Measurements from ENCODE around the gene ATF7.
"Not testable (repeated sequence)": the region's sequence is repeated elsewhere in the genome, so short reads cannot be mapped to it uniquely, and the experiment has no call there.

The ATF7 gene

DNA sequence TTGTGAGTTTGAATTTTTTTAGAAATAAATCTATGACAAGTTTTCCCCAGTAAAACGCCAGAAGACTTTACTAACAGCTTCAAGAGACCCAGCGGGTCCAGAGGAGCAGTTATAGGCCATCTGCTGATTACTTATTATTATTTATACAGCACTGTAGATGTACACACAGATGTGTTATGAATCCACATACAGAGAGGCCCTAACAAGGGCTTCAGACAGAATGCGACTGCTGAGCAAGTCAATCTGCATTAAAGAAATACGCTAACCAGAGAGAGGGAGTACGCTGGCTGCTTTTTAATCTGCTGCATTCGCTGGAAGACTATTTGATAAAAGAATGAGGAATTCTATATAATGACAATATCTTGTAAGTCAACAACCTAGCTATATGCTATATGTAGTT is 32.5 kb downstream of the ATF7 start:
- no peak for DNase-seq

DNA sequence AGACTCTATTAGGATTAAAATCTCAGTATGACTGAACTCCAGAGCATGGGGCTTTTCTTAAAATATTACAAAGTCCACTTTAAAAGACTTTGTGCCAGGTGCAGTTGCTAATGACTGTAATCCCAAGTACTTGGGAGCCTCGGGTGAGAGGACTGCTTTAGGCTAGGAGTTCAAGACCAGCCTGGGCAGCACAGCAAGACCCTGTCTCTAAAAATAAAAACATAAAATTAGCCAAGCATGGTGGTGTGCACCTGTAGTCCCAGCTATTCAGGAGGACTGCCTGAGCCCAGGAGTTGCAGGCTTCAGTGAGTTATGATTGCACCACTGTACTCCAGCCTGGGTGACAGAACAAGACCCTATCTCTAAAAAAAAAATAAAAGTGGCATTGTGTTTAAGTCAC is 33.2 kb downstream of the ATF7 start:
- no peak for DNase-seq

DNA sequence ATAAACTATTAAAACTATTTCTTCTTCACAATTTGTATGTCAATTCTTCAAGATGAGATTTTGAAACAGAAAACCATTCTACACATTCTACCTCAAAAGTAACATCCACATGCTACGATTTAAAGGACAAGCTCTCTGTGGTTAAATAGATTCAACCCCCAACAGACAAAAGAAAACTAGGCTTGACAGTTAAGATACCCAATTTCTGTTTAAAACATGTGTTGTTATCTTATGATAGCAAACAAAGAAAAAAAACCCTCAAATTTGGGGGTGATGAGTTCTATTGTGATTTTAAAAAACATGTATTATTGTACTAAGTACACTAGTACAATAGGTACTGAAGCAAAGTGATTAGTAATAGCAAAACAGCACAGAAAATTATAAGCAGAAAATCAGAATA is 33.8 kb downstream of the ATF7 start:
- DNase-seq, result no peak

DNA sequence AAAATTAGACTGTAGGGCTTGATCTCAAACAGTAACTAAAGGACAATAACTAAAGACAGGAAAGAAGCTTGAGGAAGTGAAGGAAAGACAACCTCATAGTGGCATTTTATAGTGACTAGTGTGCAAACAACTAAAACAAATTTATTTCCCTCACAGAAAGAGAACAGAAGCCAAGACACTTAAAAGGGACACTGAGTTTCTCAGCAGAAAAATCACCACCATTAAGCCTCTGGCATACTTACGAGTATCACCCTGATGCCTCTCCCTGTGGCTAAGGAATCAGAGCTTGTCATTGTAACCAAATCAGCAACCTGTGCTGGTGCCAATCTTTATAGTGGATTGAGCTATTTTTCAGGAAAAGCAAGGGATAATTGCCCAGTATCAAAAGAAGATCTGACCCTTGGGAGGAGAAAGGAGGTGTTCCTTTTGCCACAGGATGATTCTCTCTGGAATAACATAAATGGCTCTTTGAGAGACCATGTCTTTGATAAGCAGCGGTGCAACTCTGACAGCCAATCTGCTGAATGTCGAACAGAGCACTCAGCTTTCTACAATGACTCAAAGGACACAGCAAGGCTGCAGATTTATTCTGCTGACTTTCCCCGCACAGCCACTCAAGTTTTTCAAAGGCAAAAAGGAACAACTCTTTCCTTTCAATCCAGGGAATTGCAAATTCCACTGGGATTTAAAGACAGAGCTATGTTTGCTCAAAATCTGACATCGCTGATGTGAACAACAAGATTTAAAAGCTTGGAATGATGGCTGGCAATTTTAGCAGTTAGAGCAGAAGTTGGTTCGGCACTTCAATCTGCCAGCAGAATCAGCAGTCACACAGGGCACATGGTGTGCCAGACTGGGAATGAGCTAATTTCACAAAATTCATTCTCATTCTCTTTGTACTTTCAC is 34.6 kb downstream of the ATF7 start:
- no peak for DNase-seq

DNA sequence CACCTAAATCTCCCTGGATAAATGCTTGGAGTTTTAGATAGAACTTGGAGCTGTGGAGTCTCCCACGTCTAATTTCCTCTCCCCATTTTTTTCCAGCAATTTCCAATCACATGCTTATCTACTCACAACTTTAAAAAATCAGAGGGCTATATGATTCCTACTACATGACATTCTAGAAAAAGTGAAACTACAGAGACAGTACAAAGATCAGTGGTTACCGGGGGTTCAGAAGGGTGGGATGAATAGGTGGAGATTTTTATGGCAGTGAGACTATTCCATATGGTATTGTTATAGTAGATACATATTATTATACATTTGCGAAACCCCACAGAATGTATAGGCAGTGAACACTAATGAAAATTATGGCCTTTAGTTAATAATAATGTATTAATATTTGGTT is 35.5 kb downstream of the ATF7 start:
- DNase-seq, result no peak

DNA sequence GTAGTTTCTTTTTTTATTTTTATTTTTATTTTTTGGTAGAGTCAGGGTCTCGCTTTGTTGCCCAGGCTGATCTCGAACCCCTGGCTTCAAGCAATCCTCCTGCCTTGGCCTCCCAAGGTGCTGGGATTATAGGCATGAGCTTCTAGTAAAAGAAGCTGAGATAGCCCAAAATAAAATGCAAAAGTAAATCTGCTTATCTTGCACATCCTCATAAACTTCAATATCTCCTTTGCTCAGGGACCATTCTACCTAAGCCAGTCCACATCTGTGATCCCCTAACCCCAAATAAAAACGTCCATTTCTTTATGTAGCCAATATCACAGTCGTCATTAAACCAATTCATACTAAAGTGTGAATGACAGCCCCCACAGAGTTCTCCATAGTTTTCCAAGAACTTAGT is 36.3 kb downstream of the ATF7 start:
- DNase-seq, result no peak

DNA sequence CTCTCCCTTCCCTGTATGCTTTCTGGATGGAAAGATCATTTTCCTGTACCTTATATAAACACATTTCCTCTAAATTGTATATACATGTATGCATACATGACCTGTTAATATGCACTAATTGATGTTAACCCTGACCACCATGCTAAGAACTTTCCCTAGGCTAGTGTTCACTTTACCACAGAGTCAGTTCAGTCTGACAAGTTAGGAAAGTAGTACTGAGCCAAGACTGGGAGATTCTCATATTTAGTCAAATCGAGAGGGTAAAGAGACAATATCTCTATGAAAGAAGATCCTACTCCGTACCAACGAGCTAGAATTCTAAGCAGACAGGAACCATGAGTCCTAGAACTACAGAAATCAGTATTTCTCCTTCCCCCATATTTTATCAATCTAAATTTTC is 36.8 kb downstream of the ATF7 start:
- no peak for DNase-seq

DNA sequence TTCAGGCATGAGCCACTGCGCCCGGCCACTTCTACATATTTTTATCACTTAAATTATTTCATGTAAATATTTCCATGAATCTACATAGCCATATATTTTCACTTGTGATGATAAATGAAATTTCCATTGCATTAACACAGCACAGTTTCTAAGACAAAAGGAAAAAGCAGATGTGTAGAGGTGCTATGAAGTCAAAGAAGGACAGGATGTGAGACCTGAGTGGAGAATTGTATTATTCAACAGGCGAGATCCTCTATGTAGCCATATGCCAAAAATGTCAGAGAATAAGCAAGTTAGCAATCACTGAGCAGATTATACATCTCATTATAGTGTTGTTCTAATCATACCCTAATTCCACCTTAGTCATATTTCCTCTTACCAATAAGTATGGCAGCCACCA is 38.1 kb downstream of the ATF7 start:
- DNase-seq, result no peak

DNA sequence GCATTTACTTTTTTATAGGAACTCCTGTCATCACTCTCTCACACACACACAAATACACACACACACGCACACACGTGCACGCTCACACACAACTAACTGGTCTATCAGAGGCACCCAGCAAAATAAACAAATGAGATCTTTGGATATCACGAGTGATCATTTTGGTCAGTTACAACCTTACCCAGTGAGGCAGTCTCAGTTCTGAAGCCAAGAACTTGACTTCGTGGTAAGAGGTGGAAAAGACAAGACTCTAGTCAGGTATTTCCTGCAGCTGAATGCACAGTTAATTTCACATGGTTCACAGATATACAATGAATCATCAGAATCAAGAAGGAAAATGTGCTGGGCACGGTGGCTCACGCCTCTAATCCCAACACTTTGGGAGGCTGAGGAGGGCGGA is 39.4 kb downstream of the ATF7 start:
- DNase-seq, result no peak

DNA sequence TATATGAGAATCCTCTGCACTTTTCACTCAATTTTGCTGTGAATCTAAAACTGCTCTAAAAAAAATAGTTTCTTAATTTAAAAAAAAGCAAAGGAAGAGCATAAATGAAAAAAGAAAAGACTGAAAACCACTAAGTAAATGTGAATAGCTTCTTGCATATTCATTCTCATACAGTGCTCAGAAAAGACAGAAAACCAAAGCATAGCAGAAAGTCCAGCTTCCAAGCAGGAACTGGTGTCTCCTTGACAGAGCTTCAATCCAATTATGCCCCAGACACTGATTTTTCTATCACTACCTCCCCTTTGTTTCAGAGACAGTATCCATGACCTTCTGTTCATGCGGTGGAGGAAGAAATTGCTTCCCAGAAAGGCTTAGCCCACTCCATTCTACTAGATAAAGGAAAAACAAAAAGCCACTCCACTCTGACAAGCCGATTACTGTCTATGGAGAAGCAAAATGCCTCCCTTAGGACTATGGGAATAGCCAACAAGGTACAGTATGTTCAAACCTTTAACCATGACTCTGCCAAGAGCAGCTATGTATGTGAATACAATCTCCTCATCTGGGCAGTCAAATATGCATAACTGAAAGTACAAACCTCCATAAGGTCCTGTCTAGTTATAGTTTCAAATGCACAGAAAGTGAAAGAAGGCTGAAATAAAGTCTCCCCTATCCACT is 40.6 kb downstream of the ATF7 start:
- DNase-seq, result no peak

DNA sequence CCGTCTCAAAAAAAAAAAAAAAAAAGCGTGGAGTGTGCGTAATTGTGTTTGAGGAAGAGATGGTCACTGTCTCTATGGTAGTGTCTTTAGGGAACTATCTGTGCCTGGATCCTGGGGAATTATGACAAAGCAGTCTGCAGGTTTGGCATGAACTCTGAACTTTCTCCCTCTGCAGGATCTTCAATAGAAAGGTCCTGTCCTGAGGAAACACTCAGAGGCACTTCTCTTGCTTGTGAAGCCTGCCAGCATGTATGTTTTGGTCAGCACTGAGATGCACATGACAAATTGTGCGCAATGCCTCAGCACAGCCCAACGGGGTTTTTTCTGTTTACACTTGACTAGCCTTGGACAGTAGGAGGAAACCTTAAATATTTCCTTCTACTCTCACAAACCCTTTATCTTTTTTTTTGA is 46.6 kb downstream of the ATF7 start:
- no peak for DNase-seq

DNA sequence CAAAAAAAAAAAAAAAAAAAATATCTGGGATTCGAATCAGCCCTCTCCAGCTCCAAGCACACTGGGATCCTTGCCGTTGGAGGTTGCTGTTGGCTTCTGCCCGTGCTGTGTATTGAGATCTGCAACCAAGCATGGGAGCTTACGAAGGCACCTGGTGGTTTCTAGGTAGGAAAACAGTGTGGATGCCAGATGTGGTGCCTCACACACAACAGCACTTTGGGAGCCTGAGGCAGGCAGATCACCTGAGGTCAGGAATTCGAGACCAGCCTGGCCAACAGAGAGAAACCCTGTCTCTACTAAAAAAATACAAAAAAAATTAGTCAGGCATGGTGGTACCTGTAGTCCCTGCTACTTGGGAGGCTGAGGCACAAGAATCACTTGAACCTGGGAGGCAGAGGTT is 47.4 kb downstream of the ATF7 start:
- no peak for DNase-seq

DNA sequence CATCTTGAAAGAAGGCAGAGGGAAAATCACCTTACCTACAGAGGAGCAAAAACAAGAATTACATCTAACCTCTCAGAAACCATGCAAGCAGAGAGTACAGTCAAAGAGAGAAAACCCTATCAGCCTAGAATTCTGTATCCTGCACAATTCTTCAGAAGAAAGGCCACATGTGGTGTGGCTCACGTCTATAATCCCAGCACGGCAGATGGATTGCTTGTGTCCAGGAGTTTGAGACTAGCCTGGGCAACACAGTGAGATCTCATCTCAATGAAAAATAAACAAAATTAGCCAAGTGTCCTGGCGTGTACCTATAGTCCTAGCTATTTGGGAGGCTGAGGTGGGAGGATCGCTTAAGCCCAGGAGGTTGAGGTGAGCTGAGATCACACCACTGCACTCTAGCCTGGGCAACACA is 48.2 kb downstream of the ATF7 start:
- no peak for DNase-seq

DNA sequence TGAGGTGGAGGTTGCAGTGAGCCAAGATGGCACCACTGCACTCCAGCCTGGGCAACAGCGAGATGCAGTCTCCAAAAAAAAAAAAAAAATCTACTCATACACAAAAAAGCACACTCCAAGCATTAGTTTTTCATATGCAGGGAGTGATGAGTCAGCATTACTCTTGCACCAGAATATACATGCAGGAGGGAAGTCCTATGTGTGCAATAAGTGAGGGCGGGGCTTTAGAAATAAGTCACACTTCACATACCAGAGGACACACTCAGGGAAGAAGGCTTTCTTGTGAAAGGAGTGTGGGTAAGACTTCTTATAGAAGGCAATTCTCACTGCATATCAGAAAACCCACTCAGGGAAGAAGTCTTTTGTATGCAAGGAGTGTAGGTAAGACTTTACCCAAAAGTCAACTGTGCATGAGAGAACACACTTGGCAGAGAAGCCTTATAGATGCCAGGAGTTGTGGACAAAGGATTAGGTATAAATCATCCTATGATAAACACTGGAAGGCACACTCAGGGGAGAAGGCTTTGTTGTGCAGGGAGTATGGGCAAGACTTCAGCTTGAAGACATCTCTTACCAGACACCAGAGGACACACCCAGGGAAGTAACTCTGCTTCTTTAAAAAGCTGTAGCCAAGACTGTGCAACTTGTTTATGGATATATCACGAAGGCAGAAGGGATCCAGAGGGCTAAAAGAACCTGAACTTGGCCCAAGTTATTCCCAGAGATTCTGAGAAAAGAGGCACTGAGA is 50.5 kb downstream of the ATF7 start:
- no peak for DNase-seq

DNA sequence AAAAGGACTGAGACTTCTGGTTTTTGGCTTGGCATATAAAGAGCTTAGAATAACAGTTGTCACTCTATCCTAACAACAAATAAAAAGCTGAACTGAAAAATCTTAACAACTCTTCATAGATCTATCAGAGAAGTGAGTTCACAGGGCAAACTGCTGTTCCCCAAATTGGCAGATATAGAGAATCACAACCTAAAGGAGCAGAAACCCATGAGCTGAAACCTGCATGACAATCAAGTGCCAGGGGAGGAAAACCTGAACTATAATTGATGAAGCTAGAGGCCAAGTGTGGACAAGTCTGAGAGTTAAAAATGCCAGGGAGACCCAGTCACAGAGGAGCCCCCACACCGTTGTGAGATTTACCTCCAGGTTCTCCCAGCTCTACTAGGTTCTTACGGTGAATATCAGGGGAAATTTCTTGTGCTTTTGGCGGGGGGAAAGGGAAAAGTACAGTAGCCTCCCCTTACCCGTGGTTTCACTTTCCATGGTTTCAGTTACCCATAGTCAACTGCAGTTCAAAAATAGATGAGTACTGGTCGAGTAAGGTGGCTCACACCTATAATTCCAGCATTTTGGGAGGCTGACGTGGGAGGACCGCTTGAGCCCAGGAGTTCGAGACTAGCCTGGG is 53.9 kb downstream of the ATF7 start:
- no peak for DNase-seq

DNA sequence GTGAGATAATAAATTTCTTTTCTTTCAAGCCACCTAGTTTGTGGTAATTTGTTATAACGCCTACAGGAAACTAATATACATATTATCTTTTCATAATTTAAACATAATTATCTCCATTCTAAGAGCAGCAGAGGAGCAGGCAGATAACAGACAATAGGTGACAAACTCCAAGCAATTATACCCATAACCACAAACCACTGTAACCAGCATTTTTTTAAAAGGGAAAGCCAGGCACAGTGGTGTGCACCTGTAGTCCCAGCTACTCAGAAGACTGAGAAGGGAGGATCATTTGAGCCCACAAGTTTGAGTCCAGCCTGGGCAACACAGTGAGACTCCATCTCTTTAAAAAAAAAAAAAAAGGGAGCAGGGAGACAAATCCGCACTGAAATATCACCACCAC is 54.9 kb downstream of the ATF7 start:
- no peak for DNase-seq

DNA sequence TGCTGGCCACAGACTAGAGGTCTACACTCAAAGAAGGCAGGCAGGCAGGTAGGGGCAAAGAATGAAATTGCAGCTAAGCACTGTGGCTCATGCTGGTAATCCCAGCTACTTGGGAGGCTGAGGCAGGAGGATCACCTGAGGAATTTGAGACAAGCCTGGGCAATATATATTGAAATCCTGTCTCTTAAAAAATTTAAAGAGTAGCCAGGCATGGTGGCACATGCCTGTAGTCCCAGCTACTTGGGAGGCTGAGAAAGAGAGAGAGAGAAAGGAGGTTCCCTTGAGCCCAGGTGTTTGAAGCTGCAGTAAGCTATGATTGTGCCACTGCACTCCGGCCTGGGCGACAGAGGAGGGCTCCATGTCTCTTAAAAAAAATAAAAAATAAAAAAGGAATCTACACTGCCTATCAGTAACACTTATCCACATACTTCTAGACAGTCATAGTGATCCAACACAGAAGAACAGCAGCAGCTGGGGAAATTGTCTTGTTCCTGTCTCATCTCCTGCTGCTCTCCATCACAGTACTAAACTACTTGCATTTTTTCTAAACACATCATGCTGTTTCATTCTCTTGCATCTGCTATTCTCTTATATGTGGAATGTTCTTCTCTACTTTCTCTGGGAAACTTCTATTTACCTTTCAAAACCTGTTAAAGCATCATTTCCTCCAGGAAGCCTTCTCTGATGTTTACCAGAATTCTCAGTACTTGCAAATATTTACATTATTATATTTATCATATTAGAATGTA is 57.2 kb downstream of the ATF7 start:
- DNase-seq, result no peak

DNA sequence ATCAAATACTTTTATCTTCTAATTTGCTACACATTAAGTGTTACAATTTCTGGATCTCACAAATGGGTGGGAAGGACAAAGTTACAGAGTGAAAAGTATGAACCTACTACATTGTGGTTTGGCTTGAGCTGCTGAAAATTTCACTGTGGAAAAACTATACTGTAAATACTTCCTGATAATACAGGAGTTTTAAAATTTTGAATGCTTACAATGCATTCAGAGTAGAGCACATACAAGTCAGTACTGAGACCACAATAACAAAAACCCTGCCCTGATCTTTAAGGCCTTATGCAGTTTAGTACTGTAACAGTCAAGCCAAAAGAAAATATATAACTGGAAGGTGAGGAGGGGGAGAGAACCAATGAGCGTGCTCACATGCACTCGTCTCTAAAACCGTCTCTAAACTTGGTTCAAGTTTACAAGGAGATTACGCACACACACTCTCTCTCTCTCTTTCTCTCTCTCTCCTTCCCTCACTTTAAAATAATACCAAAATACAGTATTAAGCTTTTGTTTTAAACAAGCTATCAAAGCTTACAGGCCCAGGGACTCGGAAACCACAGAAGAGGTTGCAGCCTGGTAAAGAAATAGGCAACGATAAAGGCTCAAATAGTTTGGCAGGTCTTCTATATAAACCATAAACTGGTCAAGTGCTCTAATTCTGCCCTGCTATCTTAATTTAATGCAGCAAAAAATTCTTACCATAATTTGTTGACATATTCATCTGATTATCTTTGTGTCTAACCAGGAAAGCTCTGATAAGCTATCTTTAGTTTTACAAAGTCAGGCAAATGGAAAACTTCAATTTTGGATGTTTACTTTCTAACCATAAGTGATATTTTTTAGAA is 58.0 kb downstream of the ATF7 start:
- no peak for DNase-seq

DNA sequence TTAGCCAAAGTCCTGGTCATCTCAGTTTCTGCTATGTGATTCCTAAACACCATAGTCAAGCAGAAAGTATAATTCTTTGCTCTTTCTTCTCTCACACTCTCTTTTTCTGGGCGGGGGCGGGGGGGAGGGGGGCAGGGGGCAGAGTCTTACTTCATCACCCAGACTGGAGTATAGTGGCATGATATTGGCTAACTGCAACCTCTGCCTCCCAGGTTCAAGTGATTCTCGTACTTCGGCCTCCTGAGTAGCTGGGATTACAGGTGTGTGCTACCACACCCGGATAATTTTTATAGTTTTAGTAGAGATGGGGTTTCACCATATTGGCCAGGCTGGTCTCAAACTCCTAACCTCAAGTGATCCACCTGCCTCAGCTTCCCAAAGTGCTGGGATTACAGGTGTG is 60.8 kb downstream of the ATF7 start:
- not testable (repeated sequence) for DNase-seq

DNA sequence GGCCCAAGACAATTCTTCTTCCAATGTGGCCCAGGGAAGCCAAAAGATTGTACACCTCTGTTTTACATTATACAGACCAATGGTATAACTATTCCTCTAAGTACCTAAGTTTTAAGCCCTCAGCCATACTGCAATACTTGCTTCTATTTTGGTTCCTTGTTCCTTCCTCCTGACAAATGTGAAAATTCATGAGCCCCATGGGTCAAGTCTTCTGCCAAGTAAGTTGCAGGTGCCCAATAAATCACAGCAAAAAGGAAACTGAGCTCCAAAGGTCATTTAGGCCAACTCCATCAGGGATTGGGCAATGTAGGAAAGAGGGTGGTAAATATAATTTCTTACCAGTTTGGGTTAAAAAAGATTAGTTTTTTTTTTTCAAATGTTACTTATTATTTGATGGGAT is 61.2 kb downstream of the ATF7 start:
- DNase-seq, result no peak

DNA sequence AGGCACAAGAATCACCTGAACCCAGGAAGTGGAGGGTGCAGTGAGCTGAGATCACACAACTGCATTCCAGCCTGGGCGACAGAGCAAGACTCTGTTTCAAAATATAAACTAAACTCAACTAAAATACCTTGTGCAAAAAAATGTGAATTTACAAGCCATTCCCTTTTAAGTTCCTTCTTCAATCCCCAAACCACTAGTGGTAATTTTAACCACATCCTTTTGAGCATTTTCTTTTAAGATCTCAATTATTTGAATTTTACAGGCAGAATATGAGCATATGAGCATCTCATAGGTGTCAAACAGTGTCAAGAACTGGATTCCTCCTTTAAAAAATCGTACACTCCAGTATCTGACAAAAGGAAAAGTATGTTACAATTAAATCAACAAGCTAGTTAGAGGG is 61.9 kb downstream of the ATF7 start:
- DNase-seq, result no peak
